ENCODE measurements around the gene ZNF385B.
"Not testable (repeated sequence)": the region's sequence is repeated elsewhere in the genome, so short reads cannot be mapped to it uniquely, and the experiment has no call there.

ZNF385B gene

GRCh38 chr2:179645047-179645446 lies 216.4 kb downstream of the ZNF385B start:
- TF ChIP-seq CTCF (conservative IDR thresholded peaks at IDR 0.05; ENCODE audit: control insufficient read depth, insufficient read depth, low read depth, low read length): no peak
- DNase-seq (ENCODE audit: low read depth): no peak
- H3K4me3 ChIP-seq (ENCODE audit: control insufficient read depth, low read depth, low read length): no peak overlapping the region

GRCh38 chr2:179642462-179642861 lies 218.9 kb downstream of the ZNF385B start:
- H3K4me3 ChIP-seq (ENCODE audit: control insufficient read depth, low read depth, low read length): no peak overlapping the region
- DNase-seq (ENCODE audit: low read depth): no peak
- no peak for TF ChIP-seq CTCF (conservative IDR thresholded peaks at IDR 0.05; ENCODE audit: control insufficient read depth, insufficient read depth, low read depth, low read length)

- no peak for TF ChIP-seq CTCF (conservative IDR thresholded peaks at IDR 0.05; ENCODE audit: control insufficient read depth, insufficient read depth, low read depth, low read length)
- H3K4me3 ChIP-seq (ENCODE audit: control insufficient read depth, low read depth, low read length): no peak overlapping the region
- DNase-seq (ENCODE audit: low read depth): no peak
These were observed 224.4 kb downstream of the ZNF385B start for GRCh38 chr2:179636995-179637394.

GRCh38 chr2:179636100-179636980 lies 225.1 kb downstream of the ZNF385B start:
- no peak for TF ChIP-seq CTCF (conservative IDR thresholded peaks at IDR 0.05; ENCODE audit: control insufficient read depth, insufficient read depth, low read depth, low read length)
- H3K4me3 ChIP-seq (ENCODE audit: control insufficient read depth, low read depth, low read length): no peak overlapping the region
- no peak for DNase-seq (ENCODE audit: low read depth)

GRCh38 chr2:179631769-179632385 lies 229.5 kb downstream of the ZNF385B start:
- not testable (repeated sequence) for DNase-seq (ENCODE audit: low read depth); H3K4me3 ChIP-seq (ENCODE audit: control insufficient read depth, low read depth, low read length)

- not testable (repeated sequence) for H3K4me3 ChIP-seq (ENCODE audit: control insufficient read depth, low read depth, low read length); DNase-seq (ENCODE audit: low read depth)
These were observed 231.6 kb downstream of the ZNF385B start for GRCh38 chr2:179629776-179630175.

GRCh38 chr2:179626261-179626660 lies 235.2 kb downstream of the ZNF385B start:
- no peak for TF ChIP-seq CTCF (conservative IDR thresholded peaks at IDR 0.05; ENCODE audit: control insufficient read depth, insufficient read depth, low read depth, low read length)
- no peak for DNase-seq (ENCODE audit: low read depth)
- no peak overlapping the region for H3K4me3 ChIP-seq (ENCODE audit: control insufficient read depth, low read depth, low read length)
